22Rv1 (cell line): ENCODE measurements around the gene RNASE7.

Experiments used
- H3K27ac ChIP-seq: fragments of 450-650 bp; 2 replicates; pipeline ENCODE4 v1.5.1; 2017
- CTCF ChIP-seq: fragments of 450-650 bp; IDR thresholded peaks from 2 replicates; pipeline ENCODE4 v1.5.1; 2017; ENCODE audit warnings: mild to moderate bottlenecking
- ZFX ChIP-seq: fragments of 450-650 bp; IDR thresholded peaks from 2 replicates; pipeline ENCODE4 v1.6.1; 2017; ENCODE audit warnings: antibody characterized with exemption, borderline replicate concordance

RNASE7 gene

GRCh38 chr14:21017528-21018245 is 24.5 kb upstream of the RNASE7 start:
- TF ChIP-seq ZFX, result no peak
- H3K27ac ChIP-seq, result no peak overlapping the region

DNA sequence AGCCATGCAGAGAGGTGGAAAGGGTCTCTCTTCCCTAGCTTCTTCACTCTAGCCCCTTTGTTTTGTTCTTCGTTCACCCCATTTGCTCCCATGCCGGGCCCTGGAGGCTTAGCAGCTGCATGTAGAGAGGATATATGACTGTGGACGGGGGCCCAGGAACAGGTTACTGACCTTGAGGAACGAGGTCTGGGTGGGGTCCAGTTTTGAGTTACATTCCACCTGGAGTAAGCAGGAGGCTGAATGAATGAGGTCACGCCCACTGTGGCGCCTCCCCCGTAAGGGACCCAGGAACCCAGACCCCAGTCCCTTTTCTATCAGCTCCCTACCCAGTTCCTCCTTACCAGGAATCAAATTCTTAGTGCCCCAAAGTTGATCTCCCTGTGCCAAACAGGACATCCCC is 23.9 kb upstream of the RNASE7 start:
- TF ChIP-seq CTCF (no peak), ZFX (no peak)
- no peak overlapping the region for H3K27ac ChIP-seq

DNA sequence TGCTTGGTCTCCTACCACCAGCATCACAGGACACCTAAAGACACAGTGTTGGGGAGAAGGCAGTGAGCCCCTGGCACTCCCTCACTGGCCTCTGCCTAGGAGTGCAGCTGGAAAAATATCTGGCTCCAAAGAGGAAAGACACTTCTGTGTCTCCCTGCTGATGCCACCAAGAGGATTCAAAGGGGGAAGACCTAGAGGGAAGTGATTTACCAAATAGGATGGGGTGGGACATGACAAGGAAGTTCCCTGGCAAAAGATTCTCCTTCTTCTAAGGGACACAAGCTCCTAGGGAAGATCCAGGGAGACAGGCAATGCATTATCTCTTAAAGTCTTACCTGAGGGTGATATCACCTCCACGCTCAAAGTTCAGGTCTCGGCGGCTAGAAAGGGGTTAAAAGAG is 23.4 kb upstream of the RNASE7 start:
- H3K27ac ChIP-seq, result no peak overlapping the region
- TF ChIP-seq ZFX (no peak), CTCF (no peak)

- H3K27ac ChIP-seq, result no peak overlapping the region
- TF ChIP-seq ZFX (no peak), CTCF (no peak)
These were observed 22.8 kb upstream of the RNASE7 start for GRCh38 chr14:21019366-21019765.

GRCh38 chr14:21020977-21021545 is 21.1 kb upstream of the RNASE7 start:
- H3K27ac ChIP-seq, result no peak overlapping the region
- no peak for TF ChIP-seq ZFX
- no peak for TF ChIP-seq CTCF

GRCh38 chr14:21022686-21023085 is 19.5 kb upstream of the RNASE7 start:
- H3K27ac ChIP-seq, result no peak overlapping the region
- TF ChIP-seq ZFX, result no peak
- TF ChIP-seq CTCF, result no peak

DNA sequence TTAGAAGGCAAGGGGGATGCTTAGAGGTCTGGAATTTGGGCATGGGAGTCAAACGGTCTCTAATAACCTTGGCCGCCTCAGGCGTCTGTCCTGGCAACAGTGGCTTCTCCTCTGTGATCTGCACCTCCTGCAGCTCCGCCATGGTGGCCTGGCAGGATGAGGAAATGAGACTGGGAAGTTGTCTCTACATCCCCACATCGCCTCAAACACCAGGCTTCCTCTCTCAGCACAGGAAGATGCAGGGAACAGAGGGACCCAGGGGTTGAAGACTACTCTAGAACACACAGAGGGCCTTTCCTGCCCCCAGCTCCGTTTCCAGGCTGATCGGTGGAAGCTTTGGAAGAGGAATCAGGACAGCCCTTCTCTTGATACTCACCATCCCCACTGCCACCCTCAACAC is 19.0 kb upstream of the RNASE7 start:
- no peak overlapping the region for H3K27ac ChIP-seq
- TF ChIP-seq ZFX (no peak), CTCF (no peak)
